ENCODE measurements around the gene GDI1. TPM values are rescaled to one million over a fixed set of nuclear protein-coding genes. Genes with fewer than 3 reads are reported as not detected.
"Not testable (repeated sequence)": the region's sequence is repeated elsewhere in the genome, so short reads cannot be mapped to it uniquely, and the experiment has no call there.

The GDI1 gene
- total RNA-seq: 48.3 and 56.0 TPM in 2 replicates

GRCh38 chrX:154436983-154437752 lies at the start of gene GDI1:
GDI1 (plus strand) TSS chrX:154437154; CDS start chrX:154437255, 101 bp downstream.
- no peak for DNase-seq (ENCODE audit: low read depth, low spot score)

- not testable (repeated sequence) for DNase-seq (ENCODE audit: low read depth, low spot score)
Observed at GRCh38 chrX:154388094-154388493, 48.9 kb upstream of the GDI1 start.

- DNase-seq (ENCODE audit: low read depth, low spot score): not testable (repeated sequence)
Observed at GRCh38 chrX:154388649-154389048, 48.3 kb upstream of the GDI1 start.

GRCh38 chrX:154389812-154390747 lies 46.9 kb upstream of the GDI1 start:
- DNase-seq (ENCODE audit: low read depth, low spot score): not testable (repeated sequence)

GRCh38 chrX:154396363-154396762 lies 40.6 kb upstream of the GDI1 start:
- not testable (repeated sequence) for DNase-seq (ENCODE audit: low read depth, low spot score)

GRCh38 chrX:154396973-154397887 lies 39.7 kb upstream of the GDI1 start:
- DNase-seq (ENCODE audit: low read depth, low spot score): no peak

GRCh38 chrX:154397888-154398667 lies 38.9 kb upstream of the GDI1 start, which contains the start of gene RPL10:
RPL10 (plus strand) TSS chrX:154398377; CDS start chrX:154398520, 143 bp downstream.
- DNase-seq (ENCODE audit: low read depth, low spot score): peak; percentile 86

GRCh38 chrX:154398668-154399526 lies 38.1 kb upstream of the GDI1 start:
- no peak for DNase-seq (ENCODE audit: low read depth, low spot score)

- DNase-seq (ENCODE audit: low read depth, low spot score): no peak
Observed at GRCh38 chrX:154399527-154400368, 37.2 kb upstream of the GDI1 start.

- DNase-seq (ENCODE audit: low read depth, low spot score): not testable (repeated sequence)
Observed at GRCh38 chrX:154400369-154400817, 36.6 kb upstream of the GDI1 start.

- DNase-seq (ENCODE audit: low read depth, low spot score): no peak
Observed at GRCh38 chrX:154401045-154401799, 35.7 kb upstream of the GDI1 start.

- no peak for DNase-seq (ENCODE audit: low read depth, low spot score)
Observed at GRCh38 chrX:154401918-154402621, 34.9 kb upstream of the GDI1 start.

GRCh38 chrX:154402622-154403127 lies 34.3 kb upstream of the GDI1 start:
- no peak for DNase-seq (ENCODE audit: low read depth, low spot score)

GRCh38 chrX:154403192-154403591 lies 33.8 kb upstream of the GDI1 start:
- no peak for DNase-seq (ENCODE audit: low read depth, low spot score)

GRCh38 chrX:154403858-154404257 lies 33.1 kb upstream of the GDI1 start:
- DNase-seq (ENCODE audit: low read depth, low spot score): no peak

- no peak for DNase-seq (ENCODE audit: low read depth, low spot score)
Observed at GRCh38 chrX:154404625-154405192, 32.2 kb upstream of the GDI1 start.

All from pulmonary artery endothelial cell (primary cell).